OCI-LY3 (cell line): ENCODE measurements around the gene MN1.

Experiments
- EZH2phosphoT487 ChIP-seq: fragments of 200-600 bp; shearing (Covaris generic); IDR thresholded peaks from 2 replicates; pipeline ENCODE4 v1.6.1; 2018; ENCODE audit warnings: antibody characterized with exemption, mixed run types, low read depth
- TF ChIP-seq, protein P1 (sequence below): fragments of 200-600, 300-600 bp; sonication (generic); IDR thresholded peaks from 2 replicates; pipeline ENCODE4 v1.5.1; 2014; ENCODE audit warnings: antibody characterized with exemption, low read length, low read depth

DNA sequence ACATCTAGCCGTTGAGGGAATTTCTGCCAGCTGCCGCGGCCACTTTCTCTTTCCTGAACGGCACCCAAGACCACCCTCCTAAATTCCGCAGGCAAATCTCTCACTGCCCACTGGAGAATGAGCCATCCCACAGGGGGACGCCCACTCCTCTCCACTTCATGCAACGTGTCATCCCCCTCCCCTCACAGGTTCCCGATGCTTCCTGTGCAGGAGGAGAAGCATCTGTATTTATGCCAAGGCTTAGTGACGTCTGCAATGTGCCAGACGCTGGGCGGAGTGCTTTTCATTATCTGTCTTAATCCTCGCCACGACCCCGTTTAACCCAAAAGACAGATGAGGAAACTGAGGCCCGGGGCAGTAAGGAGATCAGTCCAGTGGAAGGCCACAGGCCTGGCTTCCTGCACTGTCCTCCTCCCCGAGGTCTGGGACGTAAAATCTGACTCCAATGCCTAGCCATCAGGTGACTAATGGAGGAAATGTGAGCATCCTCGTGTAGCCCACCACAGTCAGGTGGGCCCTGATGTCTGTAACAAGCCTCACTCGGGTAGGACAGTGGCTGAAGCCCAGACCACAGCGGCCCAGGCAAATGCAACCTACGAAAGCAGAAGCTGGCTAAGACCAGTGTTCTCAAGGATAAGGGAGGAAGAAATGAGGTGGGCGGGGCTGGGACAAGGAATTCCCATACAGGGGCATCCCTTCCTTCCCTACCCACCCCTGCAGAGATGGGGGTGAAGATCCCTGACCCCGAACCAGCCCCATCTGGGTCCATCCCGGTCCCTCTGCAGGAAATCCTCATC, 23.1 kb downstream of the MN1 start:
- TF ChIP-seq, protein P1, sequence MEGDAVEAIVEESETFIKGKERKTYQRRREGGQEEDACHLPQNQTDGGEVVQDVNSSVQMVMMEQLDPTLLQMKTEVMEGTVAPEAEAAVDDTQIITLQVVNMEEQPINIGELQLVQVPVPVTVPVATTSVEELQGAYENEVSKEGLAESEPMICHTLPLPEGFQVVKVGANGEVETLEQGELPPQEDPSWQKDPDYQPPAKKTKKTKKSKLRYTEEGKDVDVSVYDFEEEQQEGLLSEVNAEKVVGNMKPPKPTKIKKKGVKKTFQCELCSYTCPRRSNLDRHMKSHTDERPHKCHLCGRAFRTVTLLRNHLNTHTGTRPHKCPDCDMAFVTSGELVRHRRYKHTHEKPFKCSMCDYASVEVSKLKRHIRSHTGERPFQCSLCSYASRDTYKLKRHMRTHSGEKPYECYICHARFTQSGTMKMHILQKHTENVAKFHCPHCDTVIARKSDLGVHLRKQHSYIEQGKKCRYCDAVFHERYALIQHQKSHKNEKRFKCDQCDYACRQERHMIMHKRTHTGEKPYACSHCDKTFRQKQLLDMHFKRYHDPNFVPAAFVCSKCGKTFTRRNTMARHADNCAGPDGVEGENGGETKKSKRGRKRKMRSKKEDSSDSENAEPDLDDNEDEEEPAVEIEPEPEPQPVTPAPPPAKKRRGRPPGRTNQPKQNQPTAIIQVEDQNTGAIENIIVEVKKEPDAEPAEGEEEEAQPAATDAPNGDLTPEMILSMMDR, result no peak
- TF ChIP-seq EZH2phosphoT487, result no peak
